Erythroblast (primary cell): ENCODE measurements around the gene GRM7.

Experiments used
- GATA1 ChIP-seq: IDR thresholded peaks from 2 replicates; pipeline ENCODE4 v1.6.1; 2011; ENCODE audit warnings: low read depth, mild to moderate bottlenecking, control low read depth, low read length, moderate library complexity
- POLR2A ChIP-seq: IDR thresholded peaks from 2 replicates; pipeline ENCODE4 v1.6.1; 2011; ENCODE audit warnings: mild to moderate bottlenecking, low read length

DNA sequence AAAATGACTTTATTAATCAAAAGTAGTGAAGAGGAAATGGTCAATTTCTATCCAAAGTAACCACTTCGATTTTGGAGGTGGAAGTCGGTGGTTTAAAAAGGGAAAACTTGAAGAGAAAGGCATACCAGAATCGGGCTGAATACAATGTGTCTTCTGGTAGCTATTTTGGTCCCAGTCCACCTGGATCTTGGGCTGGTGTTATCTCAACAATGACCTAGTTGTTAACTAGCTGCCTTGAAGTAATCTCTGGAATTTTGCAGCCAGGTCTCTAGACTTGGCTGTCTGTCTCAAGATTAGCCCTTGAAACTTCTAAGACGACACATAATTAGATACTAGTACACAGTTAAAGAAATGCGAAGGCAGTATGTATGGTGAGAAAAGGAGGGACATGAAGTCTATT, 409.8 kb downstream of the GRM7 start:
- TF ChIP-seq POLR2A: no peak
- no peak for TF ChIP-seq GATA1
